SK-N-MC (cell line): Measurements from ENCODE around the gene TMEM164.

Source experiments
- FOXP2 ChIP-seq: optimal IDR thresholded peaks from 2 replicates; pipeline ENCODE3; 2011; ENCODE audit warnings: mild to moderate bottlenecking, moderate library complexity; ENCODE audit not compliant: insufficient read depth; ENCODE audit errors: extremely low read length, control extremely low read depth
- POLR2AphosphoS5 ChIP-seq: IDR thresholded peaks from 2 replicates; pipeline ENCODE4 v1.6.1; 2012; ENCODE audit warnings: mild to moderate bottlenecking, low read depth, low read length, borderline replicate concordance

DNA sequence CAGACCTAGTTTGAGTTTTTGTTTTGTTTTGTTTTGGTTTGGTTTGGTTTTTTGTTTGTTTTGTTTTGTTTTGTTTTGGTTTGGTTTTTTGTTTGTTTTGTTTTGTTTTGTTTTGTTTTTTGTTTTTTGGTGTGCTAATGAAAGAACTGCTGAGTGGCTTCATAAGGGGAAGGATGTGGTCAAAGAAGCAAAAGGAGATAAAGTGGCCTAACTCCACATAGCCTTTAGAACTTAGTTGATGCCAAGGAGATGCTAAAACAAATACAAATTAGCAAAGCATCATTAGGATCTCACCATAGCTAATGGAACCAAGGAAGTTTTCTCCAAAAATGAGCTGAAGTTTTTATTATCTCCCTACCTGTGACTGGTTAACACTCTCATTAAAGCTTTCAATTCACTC is 44.6 kb upstream of the TMEM164 start:
- TF ChIP-seq POLR2AphosphoS5 (no peak), FOXP2 (no peak)
